Measurements from ENCODE around the gene LGALSL.

LGALSL gene

DNA sequence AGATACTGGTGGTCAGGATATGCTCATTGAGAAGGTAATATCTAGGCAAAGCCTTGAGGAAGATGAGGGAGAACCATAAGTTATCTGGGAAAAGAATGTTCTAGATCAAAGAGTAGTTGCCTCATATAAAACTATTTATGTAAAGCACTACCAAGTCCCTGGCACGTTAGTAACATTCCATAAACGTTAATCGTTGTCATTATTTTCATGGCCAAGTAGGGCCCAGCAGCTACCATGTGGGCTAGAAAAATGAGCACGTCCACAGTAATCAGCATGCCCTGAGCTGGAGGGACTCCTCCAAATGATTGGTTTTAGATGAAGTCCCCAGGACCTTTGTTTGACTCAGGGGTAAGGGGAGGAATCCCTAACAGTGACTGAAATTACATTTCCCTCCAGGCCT, 37.5 kb downstream of the LGALSL start:
- TF ChIP-seq RARB (CRISPR knock-in tag; IDR thresholded peaks at IDR 0.05) (no peak), ARNTL (CRISPR knock-in tag; IDR thresholded peaks at IDR 0.05; ENCODE audit: borderline replicate concordance, low read depth) (no peak), SNAI2 (CRISPR knock-in tag; IDR thresholded peaks at IDR 0.05) (no peak), ESRRG (CRISPR knock-in tag; IDR thresholded peaks at IDR 0.05) (no peak), PPARA (CRISPR knock-in tag; IDR thresholded peaks at IDR 0.05; ENCODE audit: borderline replicate concordance) (no peak), ZFP3 (CRISPR knock-in tag; IDR thresholded peaks at IDR 0.05) (no peak), TCF4 (CRISPR knock-in tag; IDR thresholded peaks at IDR 0.05; ENCODE audit: borderline replicate concordance) (no peak), ZNF70 (CRISPR knock-in tag; IDR thresholded peaks at IDR 0.05) (no peak), ZNF8 (CRISPR knock-in tag; IDR thresholded peaks at IDR 0.05) (no peak), OSR1 (CRISPR knock-in tag; IDR thresholded peaks at IDR 0.05) (no peak), ZFP30 (CRISPR knock-in tag; IDR thresholded peaks at IDR 0.05) (no peak)
- TF ChIP-seq, protein P1, sequence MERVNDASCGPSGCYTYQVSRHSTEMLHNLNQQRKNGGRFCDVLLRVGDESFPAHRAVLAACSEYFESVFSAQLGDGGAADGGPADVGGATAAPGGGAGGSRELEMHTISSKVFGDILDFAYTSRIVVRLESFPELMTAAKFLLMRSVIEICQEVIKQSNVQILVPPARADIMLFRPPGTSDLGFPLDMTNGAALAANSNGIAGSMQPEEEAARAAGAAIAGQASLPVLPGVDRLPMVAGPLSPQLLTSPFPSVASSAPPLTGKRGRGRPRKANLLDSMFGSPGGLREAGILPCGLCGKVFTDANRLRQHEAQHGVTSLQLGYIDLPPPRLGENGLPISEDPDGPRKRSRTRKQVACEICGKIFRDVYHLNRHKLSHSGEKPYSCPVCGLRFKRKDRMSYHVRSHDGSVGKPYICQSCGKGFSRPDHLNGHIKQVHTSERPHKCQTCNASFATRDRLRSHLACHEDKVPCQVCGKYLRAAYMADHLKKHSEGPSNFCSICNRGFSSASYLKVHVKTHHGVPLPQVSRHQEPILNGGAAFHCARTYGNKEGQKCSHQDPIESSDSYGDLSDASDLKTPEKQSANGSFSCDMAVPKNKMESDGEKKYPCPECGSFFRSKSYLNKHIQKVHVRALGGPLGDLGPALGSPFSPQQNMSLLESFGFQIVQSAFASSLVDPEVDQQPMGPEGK (CRISPR knock-in tag; IDR thresholded peaks at IDR 0.05; ENCODE audit: borderline replicate concordance), result no peak
- ATAC-seq, result no peak

DNA sequence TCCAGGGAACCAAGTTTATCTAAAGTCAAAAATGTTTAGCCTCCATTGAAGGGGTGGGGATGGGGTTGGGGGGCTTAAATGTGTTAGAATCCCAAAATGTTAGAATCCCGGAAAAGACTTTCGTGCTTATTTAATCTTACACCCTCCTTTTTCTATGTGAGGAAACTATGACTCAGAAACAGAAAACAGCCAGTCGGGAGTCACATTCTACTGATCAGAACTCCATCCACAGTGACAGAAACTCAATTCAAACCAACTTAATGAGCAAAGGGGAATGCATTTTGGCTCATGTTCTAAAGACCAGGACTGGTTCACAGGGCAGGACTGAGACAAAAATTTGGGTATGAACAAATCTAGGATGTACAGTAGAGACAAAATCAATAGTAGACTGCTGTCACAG, 38.3 kb downstream of the LGALSL start:
- ATAC-seq, result no peak
- TF ChIP-seq ISL1 (CRISPR knock-in tag; IDR thresholded peaks at IDR 0.05) (no peak), RARB (CRISPR knock-in tag; IDR thresholded peaks at IDR 0.05) (no peak), CSDC2 (CRISPR knock-in tag; IDR thresholded peaks at IDR 0.05) (no peak), ZC3H10 (CRISPR knock-in tag; IDR thresholded peaks at IDR 0.05) (no peak), ESRRG (CRISPR knock-in tag; IDR thresholded peaks at IDR 0.05) (no peak)
- TF ChIP-seq, protein P2, sequence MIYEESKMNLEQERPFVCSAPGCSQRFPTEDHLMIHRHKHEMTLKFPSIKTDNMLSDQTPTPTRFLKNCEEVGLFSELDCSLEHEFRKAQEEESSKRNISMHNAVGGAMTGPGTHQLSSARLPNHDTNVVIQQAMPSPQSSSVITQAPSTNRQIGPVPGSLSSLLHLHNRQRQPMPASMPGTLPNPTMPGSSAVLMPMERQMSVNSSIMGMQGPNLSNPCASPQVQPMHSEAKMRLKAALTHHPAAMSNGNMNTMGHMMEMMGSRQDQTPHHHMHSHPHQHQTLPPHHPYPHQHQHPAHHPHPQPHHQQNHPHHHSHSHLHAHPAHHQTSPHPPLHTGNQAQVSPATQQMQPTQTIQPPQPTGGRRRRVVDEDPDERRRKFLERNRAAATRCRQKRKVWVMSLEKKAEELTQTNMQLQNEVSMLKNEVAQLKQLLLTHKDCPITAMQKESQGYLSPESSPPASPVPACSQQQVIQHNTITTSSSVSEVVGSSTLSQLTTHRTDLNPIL (CRISPR knock-in tag; IDR thresholded peaks at IDR 0.05; ENCODE audit: low read depth), result no peak
- TF ChIP-seq, protein P3, sequence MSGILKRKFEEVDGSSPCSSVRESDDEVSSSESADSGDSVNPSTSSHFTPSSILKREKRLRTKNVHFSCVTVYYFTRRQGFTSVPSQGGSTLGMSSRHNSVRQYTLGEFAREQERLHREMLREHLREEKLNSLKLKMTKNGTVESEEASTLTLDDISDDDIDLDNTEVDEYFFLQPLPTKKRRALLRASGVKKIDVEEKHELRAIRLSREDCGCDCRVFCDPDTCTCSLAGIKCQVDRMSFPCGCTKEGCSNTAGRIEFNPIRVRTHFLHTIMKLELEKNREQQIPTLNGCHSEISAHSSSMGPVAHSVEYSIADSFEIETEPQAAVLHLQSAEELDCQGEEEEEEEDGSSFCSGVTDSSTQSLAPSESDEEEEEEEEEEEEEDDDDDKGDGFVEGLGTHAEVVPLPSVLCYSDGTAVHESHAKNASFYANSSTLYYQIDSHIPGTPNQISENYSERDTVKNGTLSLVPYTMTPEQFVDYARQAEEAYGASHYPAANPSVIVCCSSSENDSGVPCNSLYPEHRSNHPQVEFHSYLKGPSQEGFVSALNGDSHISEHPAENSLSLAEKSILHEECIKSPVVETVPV (CRISPR knock-in tag; IDR thresholded peaks at IDR 0.05), result no peak

DNA sequence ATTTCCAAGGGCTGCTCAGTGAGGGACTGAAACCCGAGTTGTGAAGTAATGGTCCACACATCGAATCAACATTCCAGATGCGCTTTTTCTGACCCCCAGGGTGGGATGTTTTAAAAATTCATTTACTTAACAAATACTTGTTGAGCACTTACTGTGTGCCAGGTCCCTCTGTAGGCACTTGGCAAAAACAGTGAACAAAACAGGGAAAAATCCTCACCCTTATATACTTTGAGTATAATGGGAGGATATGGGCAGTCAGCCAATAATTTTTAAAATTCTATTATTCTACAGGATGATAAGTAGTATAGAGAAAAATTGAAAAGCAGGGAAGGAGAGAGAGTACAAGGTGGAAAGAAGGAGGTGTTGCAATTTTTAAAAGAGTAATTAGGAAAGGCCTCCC, 38.9 kb downstream of the LGALSL start:
- no peak for TF ChIP-seq BACH2 (CRISPR knock-in tag; IDR thresholded peaks at IDR 0.05; ENCODE audit: borderline replicate concordance)
- no peak for TF ChIP-seq RARB (CRISPR knock-in tag; IDR thresholded peaks at IDR 0.05)
- no peak for TF ChIP-seq ARNTL (CRISPR knock-in tag; IDR thresholded peaks at IDR 0.05; ENCODE audit: borderline replicate concordance, low read depth)
- TF ChIP-seq OSR1 (CRISPR knock-in tag; IDR thresholded peaks at IDR 0.05), result no peak
- TF ChIP-seq ZNF8 (CRISPR knock-in tag; IDR thresholded peaks at IDR 0.05), result no peak
- TF ChIP-seq PPARA (CRISPR knock-in tag; IDR thresholded peaks at IDR 0.05; ENCODE audit: borderline replicate concordance), result no peak
- no peak for TF ChIP-seq ZFP30 (CRISPR knock-in tag; IDR thresholded peaks at IDR 0.05)
- TF ChIP-seq ISL1 (CRISPR knock-in tag; IDR thresholded peaks at IDR 0.05), result no peak
- TF ChIP-seq, protein P1 (CRISPR knock-in tag; IDR thresholded peaks at IDR 0.05; ENCODE audit: borderline replicate concordance), result no peak
- no peak for TF ChIP-seq SNAI2 (CRISPR knock-in tag; IDR thresholded peaks at IDR 0.05)
- no peak for TF ChIP-seq ESRRG (CRISPR knock-in tag; IDR thresholded peaks at IDR 0.05)
- TF ChIP-seq, protein P2 (CRISPR knock-in tag; IDR thresholded peaks at IDR 0.05; ENCODE audit: low read depth), result no peak
- TF ChIP-seq ZFP3 (CRISPR knock-in tag; IDR thresholded peaks at IDR 0.05), result no peak
- ATAC-seq, result no peak

DNA sequence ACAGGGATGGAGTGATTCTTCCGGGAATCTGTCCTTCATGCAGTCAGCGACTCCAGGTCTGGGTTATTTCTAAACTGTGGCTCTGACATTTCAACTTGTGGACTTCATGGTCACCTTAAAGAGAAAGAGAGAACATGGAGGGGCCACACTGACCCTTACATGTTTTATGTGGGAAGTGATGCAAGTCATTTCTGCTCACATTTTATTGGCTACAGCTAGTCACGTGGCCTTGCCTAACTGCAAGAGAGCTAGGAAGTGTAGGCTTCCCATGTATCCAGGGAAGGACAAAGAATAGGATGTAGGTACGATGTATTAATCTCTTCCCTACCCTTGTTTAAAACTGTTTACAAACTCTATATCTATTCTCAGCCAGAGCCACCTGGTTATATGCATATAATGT, 39.8 kb downstream of the LGALSL start:
- no peak for ATAC-seq
- TF ChIP-seq ZC3H10 (CRISPR knock-in tag; IDR thresholded peaks at IDR 0.05) (no peak), ZFP30 (CRISPR knock-in tag; IDR thresholded peaks at IDR 0.05) (no peak), BACH2 (CRISPR knock-in tag; IDR thresholded peaks at IDR 0.05; ENCODE audit: borderline replicate concordance) (no peak), GLIS3 (CRISPR knock-in tag; IDR thresholded peaks at IDR 0.05) (no peak), RARB (CRISPR knock-in tag; IDR thresholded peaks at IDR 0.05) (no peak), ARNTL (CRISPR knock-in tag; IDR thresholded peaks at IDR 0.05; ENCODE audit: borderline replicate concordance, low read depth) (no peak), TCF4 (CRISPR knock-in tag; IDR thresholded peaks at IDR 0.05; ENCODE audit: borderline replicate concordance) (no peak)
- TF ChIP-seq, protein P4, sequence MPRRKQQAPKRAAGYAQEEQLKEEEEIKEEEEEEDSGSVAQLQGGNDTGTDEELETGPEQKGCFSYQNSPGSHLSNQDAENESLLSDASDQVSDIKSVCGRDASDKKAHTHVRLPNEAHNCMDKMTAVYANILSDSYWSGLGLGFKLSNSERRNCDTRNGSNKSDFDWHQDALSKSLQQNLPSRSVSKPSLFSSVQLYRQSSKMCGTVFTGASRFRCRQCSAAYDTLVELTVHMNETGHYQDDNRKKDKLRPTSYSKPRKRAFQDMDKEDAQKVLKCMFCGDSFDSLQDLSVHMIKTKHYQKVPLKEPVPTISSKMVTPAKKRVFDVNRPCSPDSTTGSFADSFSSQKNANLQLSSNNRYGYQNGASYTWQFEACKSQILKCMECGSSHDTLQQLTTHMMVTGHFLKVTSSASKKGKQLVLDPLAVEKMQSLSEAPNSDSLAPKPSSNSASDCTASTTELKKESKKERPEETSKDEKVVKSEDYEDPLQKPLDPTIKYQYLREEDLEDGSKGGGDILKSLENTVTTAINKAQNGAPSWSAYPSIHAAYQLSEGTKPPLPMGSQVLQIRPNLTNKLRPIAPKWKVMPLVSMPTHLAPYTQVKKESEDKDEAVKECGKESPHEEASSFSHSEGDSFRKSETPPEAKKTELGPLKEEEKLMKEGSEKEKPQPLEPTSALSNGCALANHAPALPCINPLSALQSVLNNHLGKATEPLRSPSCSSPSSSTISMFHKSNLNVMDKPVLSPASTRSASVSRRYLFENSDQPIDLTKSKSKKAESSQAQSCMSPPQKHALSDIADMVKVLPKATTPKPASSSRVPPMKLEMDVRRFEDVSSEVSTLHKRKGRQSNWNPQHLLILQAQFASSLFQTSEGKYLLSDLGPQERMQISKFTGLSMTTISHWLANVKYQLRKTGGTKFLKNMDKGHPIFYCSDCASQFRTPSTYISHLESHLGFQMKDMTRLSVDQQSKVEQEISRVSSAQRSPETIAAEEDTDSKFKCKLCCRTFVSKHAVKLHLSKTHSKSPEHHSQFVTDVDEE (CRISPR knock-in tag; IDR thresholded peaks at IDR 0.05), result no peak
- TF ChIP-seq, protein P1 (CRISPR knock-in tag; IDR thresholded peaks at IDR 0.05; ENCODE audit: borderline replicate concordance), result no peak
- TF ChIP-seq, protein P3 (CRISPR knock-in tag; IDR thresholded peaks at IDR 0.05), result no peak
